ENCODE measurements around the gene HOXA7. TPM values are rescaled to one million over a fixed set of nuclear protein-coding genes. Genes with fewer than 3 reads are reported as not detected.

Gene HOXA7
- total RNA-seq, 6 experiments from 2014 or later: 6.2 to 8.2 (median 6.8) TPM

DNA sequence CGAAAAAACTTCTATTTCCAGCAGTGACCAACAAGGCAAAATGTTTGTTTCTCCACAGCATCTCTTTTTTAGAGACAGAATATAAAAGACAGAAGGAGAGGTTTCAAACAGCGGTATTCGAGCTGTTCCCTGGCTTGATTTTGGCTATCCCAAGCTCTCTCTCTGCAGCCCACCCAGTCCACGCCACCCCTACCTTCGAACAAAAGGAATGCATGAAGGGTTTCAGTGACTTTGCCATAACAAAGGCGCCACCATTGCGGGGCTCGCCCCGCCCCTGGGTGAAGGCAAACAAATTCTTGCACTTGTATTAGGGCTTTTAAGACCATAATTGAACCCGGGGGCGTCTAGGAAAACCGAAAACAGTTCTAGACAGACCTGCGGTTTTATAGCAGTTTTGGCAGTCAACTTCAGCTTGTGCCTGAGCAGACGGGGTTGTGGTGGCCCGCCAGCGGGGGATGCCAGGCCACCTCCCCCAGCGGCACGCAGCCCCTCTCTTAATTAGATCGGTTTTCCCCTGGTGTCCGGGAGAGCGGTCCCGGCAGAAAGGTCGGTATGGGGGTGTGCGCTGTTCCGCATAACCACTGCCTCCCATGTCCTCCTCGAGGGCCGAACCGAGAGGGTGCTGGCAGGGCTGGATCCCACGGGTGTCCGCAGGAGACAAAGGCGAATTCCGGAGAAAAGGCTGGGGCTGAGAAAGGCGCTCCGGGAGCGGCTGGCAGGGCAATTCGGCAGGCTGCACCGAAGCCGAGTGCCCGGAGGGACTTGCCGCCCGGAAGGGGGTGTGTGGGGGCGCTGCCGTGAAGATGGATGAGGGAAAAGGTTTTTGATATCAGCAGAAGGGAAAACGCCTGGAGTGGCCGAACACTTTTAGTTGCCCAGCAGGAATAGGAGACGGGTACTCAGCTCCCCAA, 31.3 kb upstream of the HOXA7 start:
- Mint-ChIP-seq H3K27ac (peak overlapping the region; percentile 97), H3K36me3 (ENCODE audit: low read depth) (peaks cover 39% of the 10 kb centered on the region), H3K4me1 (ENCODE audit: low read depth) (peaks cover 63% of the 10 kb centered on the region), H3K27me3 (ENCODE audit: insufficient read depth) (peaks cover 25% of the 10 kb centered on the region), H3K4me3 (peak overlapping the region; percentile 93), H3K9me3 (no peaks in the 10 kb centered on the region)
- TF ChIP-seq, protein P1, sequence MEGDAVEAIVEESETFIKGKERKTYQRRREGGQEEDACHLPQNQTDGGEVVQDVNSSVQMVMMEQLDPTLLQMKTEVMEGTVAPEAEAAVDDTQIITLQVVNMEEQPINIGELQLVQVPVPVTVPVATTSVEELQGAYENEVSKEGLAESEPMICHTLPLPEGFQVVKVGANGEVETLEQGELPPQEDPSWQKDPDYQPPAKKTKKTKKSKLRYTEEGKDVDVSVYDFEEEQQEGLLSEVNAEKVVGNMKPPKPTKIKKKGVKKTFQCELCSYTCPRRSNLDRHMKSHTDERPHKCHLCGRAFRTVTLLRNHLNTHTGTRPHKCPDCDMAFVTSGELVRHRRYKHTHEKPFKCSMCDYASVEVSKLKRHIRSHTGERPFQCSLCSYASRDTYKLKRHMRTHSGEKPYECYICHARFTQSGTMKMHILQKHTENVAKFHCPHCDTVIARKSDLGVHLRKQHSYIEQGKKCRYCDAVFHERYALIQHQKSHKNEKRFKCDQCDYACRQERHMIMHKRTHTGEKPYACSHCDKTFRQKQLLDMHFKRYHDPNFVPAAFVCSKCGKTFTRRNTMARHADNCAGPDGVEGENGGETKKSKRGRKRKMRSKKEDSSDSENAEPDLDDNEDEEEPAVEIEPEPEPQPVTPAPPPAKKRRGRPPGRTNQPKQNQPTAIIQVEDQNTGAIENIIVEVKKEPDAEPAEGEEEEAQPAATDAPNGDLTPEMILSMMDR (IDR thresholded peaks at IDR 0.05): no peak; the same call in 1 of the 2 replicates
- DNase-seq: no peak

DNA sequence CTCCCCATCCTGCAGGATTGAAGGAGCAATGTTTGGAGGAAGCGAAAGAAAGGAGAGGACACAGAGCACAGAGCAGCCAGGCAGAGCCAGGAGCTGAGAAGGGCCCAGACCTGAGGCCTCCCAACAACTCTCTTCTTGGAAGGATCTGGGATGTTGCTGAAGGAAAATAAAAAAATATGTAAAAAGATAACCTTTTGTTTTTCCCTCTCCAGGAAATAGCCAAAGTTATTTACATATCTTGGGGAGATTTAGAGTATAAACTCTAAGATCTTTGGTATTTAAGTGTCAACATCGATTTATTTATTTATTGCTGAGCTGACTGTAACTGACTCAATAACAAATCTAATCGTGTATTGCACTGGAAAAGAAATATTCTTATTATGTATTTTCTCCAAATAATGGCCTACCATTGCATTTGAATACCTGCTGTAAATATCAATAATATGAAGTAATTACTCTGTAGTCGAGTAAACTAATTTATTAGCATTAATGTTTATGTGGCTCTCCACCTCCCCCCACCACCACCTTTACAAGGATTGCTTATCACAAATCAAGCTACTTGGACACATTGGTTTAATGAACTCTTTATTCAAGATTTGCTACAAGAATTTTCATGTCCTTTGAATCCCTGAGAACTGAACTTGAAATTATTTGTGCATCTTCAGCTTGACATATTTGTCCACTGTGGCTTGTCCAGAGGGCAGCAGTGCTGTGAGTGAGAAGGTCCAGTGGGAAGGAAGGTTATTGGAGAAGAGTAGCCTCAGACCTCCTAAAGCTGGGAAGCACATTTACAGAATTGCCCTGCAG, 30.4 kb upstream of the HOXA7 start:
- Mint-ChIP-seq H3K9me3 (no peaks in the 10 kb centered on the region), H3K4me1 (ENCODE audit: low read depth) (peaks cover 69% of the 10 kb centered on the region), H3K27ac (peak overlapping the region; percentile 97), H3K4me3 (peak overlapping the region; percentile 93), H3K36me3 (ENCODE audit: low read depth) (peaks cover 39% of the 10 kb centered on the region), H3K27me3 (ENCODE audit: insufficient read depth) (peaks cover 23% of the 10 kb centered on the region)
- TF ChIP-seq, protein P1 (IDR thresholded peaks at IDR 0.05): no peak
- DNase-seq: no peak

DNA sequence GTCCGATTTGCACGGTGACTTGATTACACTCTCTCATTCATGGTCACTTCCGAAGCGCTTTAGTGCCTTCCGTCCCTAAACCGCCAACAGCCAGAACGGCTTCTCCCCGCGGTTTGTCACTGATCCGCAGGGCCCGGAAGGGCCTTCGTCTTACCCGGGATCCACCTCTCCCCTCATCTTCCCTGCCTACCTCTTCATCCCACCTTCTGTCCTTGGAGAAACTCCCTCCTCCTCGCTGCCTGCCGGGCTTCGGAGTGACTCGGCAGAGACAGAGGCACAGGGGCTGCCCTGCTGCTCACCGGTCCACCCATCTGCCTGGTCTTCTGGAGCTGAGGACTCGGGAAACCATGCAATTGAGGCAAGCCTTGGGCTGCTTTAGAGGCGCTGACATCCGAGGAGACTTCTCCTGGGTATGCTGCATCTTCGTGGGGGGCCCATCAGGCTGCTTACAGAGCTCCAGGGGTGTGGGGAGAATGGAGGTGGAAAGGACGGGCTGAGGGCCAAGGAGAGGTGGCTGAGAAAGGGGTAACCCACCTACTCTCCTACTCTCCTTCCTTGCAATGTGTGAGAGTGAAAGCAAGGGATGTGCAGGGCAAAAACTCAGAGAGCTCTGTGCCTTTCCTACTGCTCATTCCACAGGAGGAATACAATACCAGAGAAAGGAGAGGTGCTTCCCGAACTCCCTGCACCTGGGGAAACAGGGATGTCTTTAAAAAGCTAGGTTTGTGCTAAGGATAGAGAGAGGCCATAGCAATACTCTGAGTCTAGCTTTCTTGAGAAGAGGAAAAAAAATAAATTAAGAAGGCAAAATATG, 29.6 kb upstream of the HOXA7 start:
- peaks cover 71% of the 10 kb centered on the region for H3K4me1 Mint-ChIP-seq (ENCODE audit: low read depth)
- H3K27ac Mint-ChIP-seq: peak overlapping the region; percentile 97

DNA sequence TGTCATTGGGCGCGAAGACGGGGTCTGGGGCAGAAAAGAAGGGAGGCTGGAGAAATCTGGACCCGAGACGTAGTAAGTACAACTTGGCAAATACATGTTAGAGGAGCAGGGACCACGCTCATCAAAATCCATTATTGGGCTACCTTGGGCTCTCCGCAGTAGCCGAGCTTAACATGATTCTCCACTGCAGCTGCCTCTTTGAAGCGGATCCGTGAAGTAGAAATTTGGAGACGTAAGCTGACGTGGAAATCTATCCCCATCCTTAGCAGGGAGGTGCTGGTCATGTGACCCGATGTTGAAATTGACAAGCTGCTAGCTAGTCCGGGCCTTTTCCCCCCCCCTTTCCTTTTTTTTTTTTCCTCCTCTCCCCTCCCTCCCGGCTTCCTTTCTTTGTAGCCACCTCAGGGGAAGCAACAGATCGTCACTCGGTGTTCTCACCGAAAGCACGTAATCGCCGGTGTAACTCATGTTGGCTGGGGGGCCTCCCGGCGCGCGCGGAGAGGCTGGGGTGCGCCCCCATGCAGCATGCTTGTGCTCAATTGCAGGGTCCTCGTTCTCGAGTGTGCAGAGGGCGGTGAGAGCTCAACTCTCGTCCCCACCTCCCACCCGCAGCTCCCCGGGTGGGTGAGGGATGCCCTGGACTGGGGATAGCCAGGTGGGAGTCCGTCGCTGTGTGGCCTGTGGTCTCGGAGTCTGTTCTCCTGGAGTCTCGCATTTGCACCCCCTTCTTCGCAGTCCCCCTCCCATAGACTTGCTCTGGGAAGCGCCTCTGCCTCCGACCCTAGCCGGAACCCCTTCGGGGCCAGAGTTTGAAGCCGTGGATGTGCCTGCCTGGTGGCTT, 28.8 kb upstream of the HOXA7 start, which contains the start of gene HOXA11:
HOXA11 (minus strand) TSS at position 220 of the 841 bp plus-strand sequence; CDS start at position 132, 88 bp downstream.
- Mint-ChIP-seq H3K27ac (peak within 1 kb of the TSS; percentile 97), H3K4me3 (peak within 1 kb of the TSS; percentile 93), H3K4me1 (ENCODE audit: low read depth) (peaks cover 71% of the 10 kb centered on the region), H3K36me3 (ENCODE audit: low read depth) (peaks cover 29% of the 10 kb centered on the region), H3K27me3 (ENCODE audit: insufficient read depth) (peaks cover 23% of the 10 kb centered on the region), H3K9me3 (no peaks in the 10 kb centered on the region)
- DNase-seq: peak; percentile 97
- TF ChIP-seq, protein P1 (IDR thresholded peaks at IDR 0.05): no peak

More for the DNA sequence above, 29.6 kb upstream of the HOXA7 start:
- DNase-seq: no peak
- TF ChIP-seq, protein P1 (IDR thresholded peaks at IDR 0.05): no peak
- Mint-ChIP-seq H3K27me3 (ENCODE audit: insufficient read depth) (peaks cover 23% of the 10 kb centered on the region), H3K9me3 (no peaks in the 10 kb centered on the region), H3K36me3 (ENCODE audit: low read depth) (peaks cover 31% of the 10 kb centered on the region), H3K4me3 (peak overlapping the region; percentile 93)

Data from HFFc6 (cell line).